ENCODE data around the gene SOCS2.
"Not testable (repeated sequence)": the region's sequence is repeated elsewhere in the genome, so short reads cannot be mapped to it uniquely, and the experiment has no call there.

SOCS2 gene

GRCh38 chr12:93595351-93595750, 22.9 kb downstream of the SOCS2 start:
- no peak for DNase-seq

GRCh38 chr12:93597608-93598007, 25.1 kb downstream of the SOCS2 start:
- no peak for DNase-seq

GRCh38 chr12:93599192-93599591, 26.7 kb downstream of the SOCS2 start:
- no peak for DNase-seq

- DNase-seq, result no peak
Measured at GRCh38 chr12:93601591-93601990, 29.1 kb downstream of the SOCS2 start.

GRCh38 chr12:93602897-93603668, 30.6 kb downstream of the SOCS2 start:
- DNase-seq, result no peak

- no peak for DNase-seq
Measured at GRCh38 chr12:93603762-93604161, 31.3 kb downstream of the SOCS2 start.

GRCh38 chr12:93608313-93608712, 35.8 kb downstream of the SOCS2 start:
- no peak for DNase-seq

- no peak for DNase-seq
Measured at GRCh38 chr12:93609281-93610192, 37.1 kb downstream of the SOCS2 start.

- DNase-seq, result no peak
Measured at GRCh38 chr12:93612776-93613175, 40.3 kb downstream of the SOCS2 start.

GRCh38 chr12:93614917-93615596, 42.6 kb downstream of the SOCS2 start:
- DNase-seq, result no peak

GRCh38 chr12:93616584-93617101, 44.2 kb downstream of the SOCS2 start:
- DNase-seq, result no peak

GRCh38 chr12:93618891-93619410, 46.5 kb downstream of the SOCS2 start:
- DNase-seq, result no peak

- DNase-seq, result no peak
Measured at GRCh38 chr12:93621986-93622385, 49.5 kb downstream of the SOCS2 start.

GRCh38 chr12:93622485-93622884, 50.0 kb downstream of the SOCS2 start:
- no peak for DNase-seq

- no peak for DNase-seq
Measured at GRCh38 chr12:93624595-93625294, 52.3 kb downstream of the SOCS2 start.

GRCh38 chr12:93625295-93625645, 52.8 kb downstream of the SOCS2 start:
- DNase-seq, result not testable (repeated sequence)

- DNase-seq, result no peak
Measured at GRCh38 chr12:93626160-93626559, 53.7 kb downstream of the SOCS2 start.

Data from CD4-positive, alpha-beta T cell treated with Interleukin-17A for 1 hour (primary cell).